ENCODE results near the gene TMEM151B. TPM values are rescaled to one million over a fixed set of nuclear protein-coding genes. Genes with fewer than 3 reads are reported as not detected.

Gene TMEM151B
- total and polyA plus RNA-seq, 9 of the 15 experiments (the other 6 are each of a cell fraction or from before 2014, with no cell fraction given): not detected

DNA sequence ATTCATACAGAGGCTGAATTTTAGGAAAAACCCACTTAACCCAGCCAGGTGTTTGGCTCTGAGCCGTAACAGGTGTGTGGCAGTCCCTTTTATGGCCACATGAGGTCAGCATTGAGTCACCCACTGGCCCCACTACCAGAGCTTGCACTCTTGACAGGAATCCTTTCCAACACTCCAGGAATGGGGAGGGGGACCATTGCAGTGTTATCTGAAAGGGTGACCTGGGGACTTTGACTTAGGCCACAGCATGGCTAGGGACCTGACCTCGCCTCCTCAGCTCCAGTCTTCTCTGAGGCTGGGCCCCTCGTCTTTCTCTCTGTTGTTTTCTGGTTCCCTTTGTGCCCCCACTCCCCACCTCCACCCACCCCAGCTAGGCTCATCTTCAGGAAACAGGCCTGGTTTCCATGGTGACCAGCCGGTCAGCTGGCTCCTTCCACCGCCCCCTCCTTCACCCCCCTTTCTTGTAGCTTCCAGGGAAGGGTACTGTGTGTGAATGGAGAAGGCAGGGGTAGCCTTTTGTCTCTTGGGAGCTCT is 2.1 kb upstream of the TMEM151B start (continued):
- TF ChIP-seq CEBPG (CRISPR knock-in tag; IDR thresholded peaks at IDR 0.05) (no peak), CEBPG (tag; conservative IDR thresholded peaks at IDR 0.05 in 1 of 2, IDR thresholded peaks at IDR 0.05 in 1 of 2) (no peak), CHCHD3 (CRISPR knock-in tag; IDR thresholded peaks at IDR 0.05) (no peak), CBFA2T2 (conservative IDR thresholded peaks at IDR 0.05) (peak; percentile 32; the same call in 1 of the 2 replicates), ZNF75A (CRISPR knock-in tag; IDR thresholded peaks at IDR 0.05) (no peak), SETDB1 (IDR thresholded peaks at IDR 0.05; ENCODE audit: low read length) (no peak), ERF (CRISPR knock-in tag; IDR thresholded peaks at IDR 0.05) (no peak), POLR2B (IDR thresholded peaks at IDR 0.05; ENCODE audit: low read depth, partially characterized antibody) (no peak), CBFB (CRISPR knock-in tag; IDR thresholded peaks at IDR 0.05) (no peak)
- TF ChIP-seq, protein P1, sequence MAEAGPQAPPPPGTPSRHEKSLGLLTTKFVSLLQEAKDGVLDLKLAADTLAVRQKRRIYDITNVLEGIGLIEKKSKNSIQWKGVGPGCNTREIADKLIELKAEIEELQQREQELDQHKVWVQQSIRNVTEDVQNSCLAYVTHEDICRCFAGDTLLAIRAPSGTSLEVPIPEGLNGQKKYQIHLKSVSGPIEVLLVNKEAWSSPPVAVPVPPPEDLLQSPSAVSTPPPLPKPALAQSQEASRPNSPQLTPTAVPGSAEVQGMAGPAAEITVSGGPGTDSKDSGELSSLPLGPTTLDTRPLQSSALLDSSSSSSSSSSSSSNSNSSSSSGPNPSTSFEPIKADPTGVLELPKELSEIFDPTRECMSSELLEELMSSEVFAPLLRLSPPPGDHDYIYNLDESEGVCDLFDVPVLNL (CRISPR knock-in tag; IDR thresholded peaks at IDR 0.05; ENCODE audit: low read depth): no peak
- TF ChIP-seq, protein P2, sequence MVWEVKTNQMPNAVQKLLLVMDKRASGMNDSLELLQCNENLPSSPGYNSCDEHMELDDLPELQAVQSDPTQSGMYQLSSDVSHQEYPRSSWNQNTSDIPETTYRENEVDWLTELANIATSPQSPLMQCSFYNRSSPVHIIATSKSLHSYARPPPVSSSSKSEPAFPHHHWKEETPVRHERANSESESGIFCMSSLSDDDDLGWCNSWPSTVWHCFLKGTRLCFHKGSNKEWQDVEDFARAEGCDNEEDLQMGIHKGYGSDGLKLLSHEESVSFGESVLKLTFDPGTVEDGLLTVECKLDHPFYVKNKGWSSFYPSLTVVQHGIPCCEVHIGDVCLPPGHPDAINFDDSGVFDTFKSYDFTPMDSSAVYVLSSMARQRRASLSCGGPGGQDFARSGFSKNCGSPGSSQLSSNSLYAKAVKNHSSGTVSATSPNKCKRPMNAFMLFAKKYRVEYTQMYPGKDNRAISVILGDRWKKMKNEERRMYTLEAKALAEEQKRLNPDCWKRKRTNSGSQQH (CRISPR knock-in tag; IDR thresholded peaks at IDR 0.05): no peak
- TF ChIP-seq, protein P3, sequence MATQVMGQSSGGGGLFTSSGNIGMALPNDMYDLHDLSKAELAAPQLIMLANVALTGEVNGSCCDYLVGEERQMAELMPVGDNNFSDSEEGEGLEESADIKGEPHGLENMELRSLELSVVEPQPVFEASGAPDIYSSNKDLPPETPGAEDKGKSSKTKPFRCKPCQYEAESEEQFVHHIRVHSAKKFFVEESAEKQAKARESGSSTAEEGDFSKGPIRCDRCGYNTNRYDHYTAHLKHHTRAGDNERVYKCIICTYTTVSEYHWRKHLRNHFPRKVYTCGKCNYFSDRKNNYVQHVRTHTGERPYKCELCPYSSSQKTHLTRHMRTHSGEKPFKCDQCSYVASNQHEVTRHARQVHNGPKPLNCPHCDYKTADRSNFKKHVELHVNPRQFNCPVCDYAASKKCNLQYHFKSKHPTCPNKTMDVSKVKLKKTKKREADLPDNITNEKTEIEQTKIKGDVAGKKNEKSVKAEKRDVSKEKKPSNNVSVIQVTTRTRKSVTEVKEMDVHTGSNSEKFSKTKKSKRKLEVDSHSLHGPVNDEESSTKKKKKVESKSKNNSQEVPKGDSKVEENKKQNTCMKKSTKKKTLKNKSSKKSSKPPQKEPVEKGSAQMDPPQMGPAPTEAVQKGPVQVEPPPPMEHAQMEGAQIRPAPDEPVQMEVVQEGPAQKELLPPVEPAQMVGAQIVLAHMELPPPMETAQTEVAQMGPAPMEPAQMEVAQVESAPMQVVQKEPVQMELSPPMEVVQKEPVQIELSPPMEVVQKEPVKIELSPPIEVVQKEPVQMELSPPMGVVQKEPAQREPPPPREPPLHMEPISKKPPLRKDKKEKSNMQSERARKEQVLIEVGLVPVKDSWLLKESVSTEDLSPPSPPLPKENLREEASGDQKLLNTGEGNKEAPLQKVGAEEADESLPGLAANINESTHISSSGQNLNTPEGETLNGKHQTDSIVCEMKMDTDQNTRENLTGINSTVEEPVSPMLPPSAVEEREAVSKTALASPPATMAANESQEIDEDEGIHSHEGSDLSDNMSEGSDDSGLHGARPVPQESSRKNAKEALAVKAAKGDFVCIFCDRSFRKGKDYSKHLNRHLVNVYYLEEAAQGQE (IDR thresholded peaks at IDR 0.05; ENCODE audit: borderline replicate concordance): peak; percentile 85
- TF ChIP-seq, protein P3 (CRISPR knock-in tag; IDR thresholded peaks at IDR 0.05; ENCODE audit: low read depth): no peak
- TF ChIP-seq, protein P4, sequence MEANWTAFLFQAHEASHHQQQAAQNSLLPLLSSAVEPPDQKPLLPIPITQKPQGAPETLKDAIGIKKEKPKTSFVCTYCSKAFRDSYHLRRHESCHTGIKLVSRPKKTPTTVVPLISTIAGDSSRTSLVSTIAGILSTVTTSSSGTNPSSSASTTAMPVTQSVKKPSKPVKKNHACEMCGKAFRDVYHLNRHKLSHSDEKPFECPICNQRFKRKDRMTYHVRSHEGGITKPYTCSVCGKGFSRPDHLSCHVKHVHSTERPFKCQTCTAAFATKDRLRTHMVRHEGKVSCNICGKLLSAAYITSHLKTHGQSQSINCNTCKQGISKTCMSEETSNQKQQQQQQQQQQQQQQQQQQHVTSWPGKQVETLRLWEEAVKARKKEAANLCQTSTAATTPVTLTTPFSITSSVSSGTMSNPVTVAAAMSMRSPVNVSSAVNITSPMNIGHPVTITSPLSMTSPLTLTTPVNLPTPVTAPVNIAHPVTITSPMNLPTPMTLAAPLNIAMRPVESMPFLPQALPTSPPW (CRISPR knock-in tag; IDR thresholded peaks at IDR 0.05): peak; percentile 33; the same call in 1 of the 2 replicates

Measured in K562 (cell line).